Endothelial cell of umbilical vein (primary cell): ENCODE measurements around the gene FGFBP2. TPM values are rescaled to one million over a fixed set of nuclear protein-coding genes. Genes with fewer than 3 reads are reported as not detected.

Experiments
- BruUV-seq: library from RNA; stranded (reverse); fragments of 400-500 nt; replicated peaks from 2 replicates; lab custom pipeline; 2021; lab: Mats Ljungman, UMichigan
- CTCF ChIA-PET: fragments of 300-600, 350-600 bp; sonication (Branson Sonifier 250); formaldehyde crosslinking; loops from one replicate; lab custom pipeline; 2021; ENCODE audit warnings: antibody characterized with exemption, inconsistent platforms; lab: Charles Lee
- POLR2A ChIA-PET: fragments of 300-600, 350-600 bp; sonication (Branson Sonifier 250); formaldehyde crosslinking; loops from one replicate; lab custom pipeline; 2021; ENCODE audit warnings: antibody characterized with exemption, inconsistent platforms; lab: Charles Lee
- DNase-seq: peaks from one replicate; pipeline ENCODE4 v3.0.0-alpha.2; 2011; ENCODE audit warnings: low read depth, low spot score
- FAIRE-seq: peaks from 2 replicates; lab custom pipeline; 2011; peaks lifted over from hg19 to GRCh38; lab: Jason Lieb, UNC
- H2AFZ ChIP-seq: 2 replicates; pipeline ENCODE4 v1.6.0; 2012; ENCODE audit warnings: low read depth, low read length, control low read depth, inconsistent platforms
- H3K27ac ChIP-seq: 2 replicates; pipeline ENCODE4 v1.5.1; 2011; ENCODE audit warnings: low read depth, mild to moderate bottlenecking, control low read depth, low read length, moderate library complexity; ENCODE audit not compliant: insufficient read depth
- H3K27me3 ChIP-seq, 2 experiments: 2 replicates each; pipeline versions ENCODE4 v1.6.0 to v1.6.1; 2011; ENCODE audit warnings: low read length in 2 of 2, mixed read lengths in 1 of 2; ENCODE audit not compliant: control insufficient read depth in 2 of 2, insufficient read depth in 2 of 2
- H3K36me3 ChIP-seq, 2 experiments: 2 replicates in 1 of 2; 3 replicates in 1 of 2; pipeline ENCODE4 v1.5.1; 2011; ENCODE audit warnings: low read length in 2 of 2, mild to moderate bottlenecking in 1 of 2, moderate library complexity in 1 of 2; ENCODE audit not compliant: control insufficient read depth in 2 of 2, insufficient read depth in 2 of 2; ENCODE audit errors: extremely low read depth in 1 of 2
- H3K4me1 ChIP-seq: 3 replicates; pipeline ENCODE4 v1.5.1; 2011; ENCODE audit warnings: mild to moderate bottlenecking, low read length; ENCODE audit not compliant: control insufficient read depth, insufficient read depth; ENCODE audit errors: extremely low read depth
- H3K4me2 ChIP-seq: 2 replicates; pipeline ENCODE4 v1.6.1; 2011; ENCODE audit warnings: low read length, control low read depth, mixed read lengths; ENCODE audit not compliant: insufficient read depth
- H3K4me3 ChIP-seq, 3 experiments: fragments of 200-600 bp in 1 of 3; sonication (generic), shearing (Covaris generic) in 1 of 3; replicated peaks in 1 of 3; 2 replicates each; pipeline ENCODE4 v1.5.1; 2011 to 2016; ENCODE audit warnings: control low read depth in 3 of 3, low read length in 3 of 3, mild to moderate bottlenecking in 2 of 3, inconsistent platforms in 1 of 3, low read depth in 1 of 3, moderate library complexity in 1 of 3; ENCODE audit not compliant: insufficient read depth in 1 of 3
- H3K79me2 ChIP-seq: 2 replicates; pipeline ENCODE4 v1.6.0; 2012; ENCODE audit warnings: low read length, inconsistent platforms; ENCODE audit not compliant: control insufficient read depth, insufficient read depth
- H3K9ac ChIP-seq: replicated peaks from 2 replicates; pipeline ENCODE3; 2011; ENCODE audit warnings: low read length, control low read depth; ENCODE audit not compliant: insufficient read depth; ENCODE audit errors: extremely low read depth
- H3K9me1 ChIP-seq: replicated peaks from 3 replicates; pipeline ENCODE4 v1.6.0; 2011; ENCODE audit warnings: mild to moderate bottlenecking, low read length; ENCODE audit not compliant: control insufficient read depth, insufficient read depth; ENCODE audit errors: extremely low read depth
- H3K9me3 ChIP-seq: replicated peaks from 2 replicates; pipeline ENCODE4 v1.5.1; 2012; ENCODE audit warnings: low read length, inconsistent platforms; ENCODE audit not compliant: control insufficient read depth, insufficient read depth
- H4K20me1 ChIP-seq: replicated peaks from 2 replicates; pipeline ENCODE3; 2011; ENCODE audit warnings: mild to moderate bottlenecking, low read length; ENCODE audit not compliant: control insufficient read depth, insufficient read depth; ENCODE audit errors: extremely low read depth
- EZH2 ChIP-seq: IDR thresholded peaks from 2 replicates; pipeline ENCODE4 v1.6.1; 2012; ENCODE audit warnings: borderline replicate concordance, low read depth, mild to moderate bottlenecking, moderate library complexity, low read length, inconsistent platforms; ENCODE audit not compliant: severe bottlenecking
- FOS ChIP-seq: IDR thresholded peaks from 2 replicates; pipeline ENCODE4 v1.6.1; 2011; ENCODE audit warnings: mild to moderate bottlenecking, low read length, moderate library complexity, borderline replicate concordance; ENCODE audit not compliant: insufficient read depth
- GATA2 ChIP-seq: IDR thresholded peaks from 2 replicates; pipeline ENCODE4 v1.7.0; 2011; ENCODE audit warnings: low read depth, mild to moderate bottlenecking, moderate library complexity, mixed read lengths, low read length; ENCODE audit not compliant: insufficient read length, insufficient read depth
- JUN ChIP-seq: IDR thresholded peaks from 2 replicates; pipeline ENCODE4 v1.6.1; 2011; ENCODE audit warnings: borderline replicate concordance, low read depth; ENCODE audit not compliant: insufficient read length, insufficient read depth
- MAX ChIP-seq: IDR thresholded peaks from 2 replicates; pipeline ENCODE4 v1.6.1; 2011; ENCODE audit not compliant: insufficient read depth, insufficient read length
- MYC ChIP-seq: IDR thresholded peaks from one replicate; pipeline ENCODE4 v1.6.1; 2011; ENCODE audit warnings: mild to moderate bottlenecking, low read depth, low read length
- POLR2A ChIP-seq: IDR thresholded peaks from 2 replicates; pipeline ENCODE4 v1.6.1; 2012; ENCODE audit warnings: low read depth, mild to moderate bottlenecking, control low read depth, low read length
- POLR2AphosphoS5 ChIP-seq: IDR thresholded peaks from 2 replicates; pipeline ENCODE4 v1.6.1; 2012; ENCODE audit warnings: low read depth, mild to moderate bottlenecking, control low read depth, low read length, moderate library complexity; ENCODE audit not compliant: insufficient read depth
- dilution Hi-C: fragments of 300-500 bp; cut with MboI; formaldehyde crosslinking; loops from one replicate; pipeline ENCODE4 v1.15.0; 2019; ENCODE audit warnings: low sequenced_read_pairs; ENCODE audit not compliant: extremely low pct_ligation_motif_present
- intact Hi-C: fragments of 100-400 bp; cut with micrococcal nuclease; formaldehyde crosslinking; loops from one replicate; pipeline ENCODE4 v1.10.0; 2022
- polyA plus RNA-seq, 4 experiments: library from polyadenylated mRNA; depleted of rRNA in 3 of 4; stranded (reverse) in 3 of 4; unstranded in 1 of 4; fragments of >200 nt; gene quantifications; 2 replicates each; pipeline versions ENCODE4 v1.2.1 to v1.2.3, GENCODE V29; 2011 to 2012; ENCODE audit warnings: missing spikeins in 1 of 4
- total RNA-seq: library from RNA; stranded (reverse); gene quantifications from 2 replicates; pipeline ENCODE4 v1.2.3, GENCODE V29; 2021

The FGFBP2 gene
- total and polyA plus RNA-seq, 2 donors (not counting 3 experiments of a cell fraction or from before 2014, with no cell fraction given), result not detected

- no peak for TF ChIP-seq POLR2AphosphoS5
- TF ChIP-seq POLR2A, result no peak
- TF ChIP-seq GATA2, result no peak
- no peak for TF ChIP-seq MAX
- TF ChIP-seq MYC, result no peak
- no peak for TF ChIP-seq JUN
- TF ChIP-seq FOS, result no peak
- no peak for TF ChIP-seq EZH2
- no TSS peak for BruUV-seq
- DNase-seq, result no peak
- Histone ChIP-seq H3K27ac (no peak overlapping the region), H2AFZ (no peak overlapping the region), H3K27me3 (no peaks in the 10 kb centered on the region), H3K4me3 (no peak overlapping the region), H3K79me2 (no peaks in the 10 kb centered on the region), H3K36me3 (no peaks in the 10 kb centered on the region), H3K4me1 (no peaks in the 10 kb centered on the region), H3K9me3 (no peaks in the 10 kb centered on the region), H3K9me1 (no peaks in the 10 kb centered on the region), H4K20me1 (no peaks in the 10 kb centered on the region), H3K4me2 (no peak overlapping the region), H3K9ac (no peak overlapping the region)
- intact Hi-C loops, result no loop called here
- ChIA-PET CTCF (interaction anchor here (1.1 to 5.2 kb wide), 4 partner anchors 8 to 482 kb away, joined by 4 to 58 read pairs (median 18); no protein-coding TSS in a partner anchor), POLR2A (no interaction called here)
- FAIRE-seq, result no peak
- dilution Hi-C loops, result no loop called here
Measured at GRCh38 chr4:15961781-15962510, 1.0 kb downstream of the FGFBP2 start.
